KMS-11 (cell line): ENCODE results near the gene TTPAL.

Experiments used
- H2AFZ ChIP-seq: fragments of 200-600 bp; sonication (generic); 2 replicates; pipeline ENCODE4 v1.6.1; 2016; ENCODE audit warnings: antibody characterized with exemption, mixed run types, low read depth
- H3K27ac ChIP-seq: fragments of 200-600 bp; sonication (generic); 2 replicates; pipeline ENCODE4 v1.6.1; 2016; ENCODE audit warnings: mild to moderate bottlenecking, mixed run types
- H3K27me3 ChIP-seq: fragments of 200-600 bp; sonication (generic); 2 replicates; pipeline ENCODE4 v1.6.1; 2017; ENCODE audit warnings: mild to moderate bottlenecking, low read depth, mixed run types, moderate library complexity; ENCODE audit not compliant: insufficient read depth
- H3K36me3 ChIP-seq: fragments of 200-600 bp; sonication (generic); 2 replicates; pipeline ENCODE4 v1.6.1; 2017; ENCODE audit warnings: mild to moderate bottlenecking, mixed run types; ENCODE audit not compliant: insufficient read depth
- H3K4me1 ChIP-seq: fragments of 200-600 bp; sonication (generic); 2 replicates; pipeline ENCODE4 v1.6.1; 2016; ENCODE audit warnings: mild to moderate bottlenecking, low read depth, mixed run types; ENCODE audit not compliant: poor library complexity, severe bottlenecking
- H3K4me2 ChIP-seq: fragments of 200-600 bp; sonication (generic); 2 replicates; pipeline ENCODE4 v1.7.0; 2016; ENCODE audit warnings: mild to moderate bottlenecking, mixed run types
- H3K4me3 ChIP-seq: fragments of 200-600 bp; sonication (generic); IDR thresholded peaks from 2 replicates; pipeline ENCODE4 v1.6.1; 2017; ENCODE audit warnings: low read depth, low read length, mixed read lengths; ENCODE audit not compliant: insufficient read depth
- H3K79me2 ChIP-seq: fragments of 200-600 bp; sonication (generic); 2 replicates; pipeline ENCODE4 v1.6.1; 2016; ENCODE audit warnings: low read depth, mixed run types; ENCODE audit not compliant: insufficient read depth
- H3K9ac ChIP-seq: fragments of 200-600 bp; sonication (generic); 2 replicates; pipeline ENCODE4 v1.6.1; 2016; ENCODE audit warnings: mild to moderate bottlenecking, mixed run types
- H4K20me1 ChIP-seq: fragments of 200-600 bp; sonication (generic); 2 replicates; pipeline ENCODE4 v1.6.1; 2016; ENCODE audit warnings: mild to moderate bottlenecking, mixed run types; ENCODE audit not compliant: insufficient read depth
- TF ChIP-seq, protein P1 (sequence below): fragments of 200-600 bp; sonication (generic); conservative IDR thresholded peaks from 2 replicates; pipeline ENCODE4 v1.6.1; 2017; ENCODE audit warnings: low read depth, mild to moderate bottlenecking, antibody characterized with exemption, low read length, moderate library complexity, mixed read lengths

TTPAL gene

DNA sequence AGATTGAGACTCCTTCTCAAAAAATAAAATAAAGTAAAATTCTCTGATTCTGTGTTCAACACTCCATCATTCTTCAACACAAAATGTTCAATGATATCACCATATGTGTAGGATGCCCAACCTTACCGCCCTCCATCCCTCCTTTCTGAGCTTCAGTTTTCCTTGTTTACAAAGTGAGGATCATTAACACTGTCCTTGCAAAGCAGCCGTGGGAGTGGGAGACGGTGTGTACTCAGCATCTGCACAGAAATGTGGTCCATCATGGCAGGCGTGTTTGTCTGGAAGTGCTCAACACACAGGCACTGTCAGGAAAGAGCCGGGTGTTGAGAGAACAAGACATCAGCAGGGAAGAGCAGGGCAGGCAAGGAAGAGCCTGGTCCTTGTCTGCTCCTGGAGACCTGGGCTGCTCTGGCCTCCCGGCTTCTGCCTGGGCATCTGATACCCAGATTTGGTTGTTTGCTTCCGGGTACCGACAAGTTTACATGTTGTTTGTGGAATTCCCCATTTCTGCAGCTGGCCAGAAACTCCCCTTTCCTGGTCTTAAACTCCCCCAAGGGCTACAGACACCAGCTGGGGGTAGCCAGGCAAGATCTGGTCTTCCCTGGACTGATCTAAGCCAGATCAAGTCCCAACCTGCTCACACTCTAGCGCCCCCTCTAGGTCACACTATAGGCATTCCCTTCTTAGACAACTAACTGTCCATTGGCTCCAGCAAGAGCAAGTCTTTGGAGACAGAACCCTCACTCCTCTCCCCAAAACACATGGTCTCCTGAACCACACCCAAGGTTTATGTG is 26.7 kb upstream of the TTPAL start:
- peaks cover 10% of the 10 kb centered on the region for H3K4me1 ChIP-seq
- no peak overlapping the region for H3K27ac ChIP-seq
- TF ChIP-seq, protein P1, sequence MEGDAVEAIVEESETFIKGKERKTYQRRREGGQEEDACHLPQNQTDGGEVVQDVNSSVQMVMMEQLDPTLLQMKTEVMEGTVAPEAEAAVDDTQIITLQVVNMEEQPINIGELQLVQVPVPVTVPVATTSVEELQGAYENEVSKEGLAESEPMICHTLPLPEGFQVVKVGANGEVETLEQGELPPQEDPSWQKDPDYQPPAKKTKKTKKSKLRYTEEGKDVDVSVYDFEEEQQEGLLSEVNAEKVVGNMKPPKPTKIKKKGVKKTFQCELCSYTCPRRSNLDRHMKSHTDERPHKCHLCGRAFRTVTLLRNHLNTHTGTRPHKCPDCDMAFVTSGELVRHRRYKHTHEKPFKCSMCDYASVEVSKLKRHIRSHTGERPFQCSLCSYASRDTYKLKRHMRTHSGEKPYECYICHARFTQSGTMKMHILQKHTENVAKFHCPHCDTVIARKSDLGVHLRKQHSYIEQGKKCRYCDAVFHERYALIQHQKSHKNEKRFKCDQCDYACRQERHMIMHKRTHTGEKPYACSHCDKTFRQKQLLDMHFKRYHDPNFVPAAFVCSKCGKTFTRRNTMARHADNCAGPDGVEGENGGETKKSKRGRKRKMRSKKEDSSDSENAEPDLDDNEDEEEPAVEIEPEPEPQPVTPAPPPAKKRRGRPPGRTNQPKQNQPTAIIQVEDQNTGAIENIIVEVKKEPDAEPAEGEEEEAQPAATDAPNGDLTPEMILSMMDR = peak; percentile 73
- no peaks in the 10 kb centered on the region for H3K36me3 ChIP-seq
- no peak overlapping the region for H3K9ac ChIP-seq
- no peak overlapping the region for H3K4me3 ChIP-seq
- no peaks in the 10 kb centered on the region for H3K79me2 ChIP-seq
- peak overlapping the region; percentile 25; the same call in 1 of the 2 replicates for H2AFZ ChIP-seq
- no peaks in the 10 kb centered on the region for H3K27me3 ChIP-seq
- no peak overlapping the region for H3K4me2 ChIP-seq
- no peaks in the 10 kb centered on the region for H4K20me1 ChIP-seq

GRCh38 chr20:44449864-44450263 is 25.8 kb upstream of the TTPAL start:
- no peak overlapping the region for H2AFZ ChIP-seq
- H4K20me1 ChIP-seq = no peaks in the 10 kb centered on the region
- no peaks in the 10 kb centered on the region for H3K27me3 ChIP-seq
- no peaks in the 10 kb centered on the region for H3K36me3 ChIP-seq
- no peak overlapping the region for H3K4me3 ChIP-seq
- no peaks in the 10 kb centered on the region for H3K79me2 ChIP-seq
- peaks cover 10% of the 10 kb centered on the region for H3K4me1 ChIP-seq
- no peak overlapping the region for H3K27ac ChIP-seq
- no peak overlapping the region for H3K4me2 ChIP-seq
- no peak overlapping the region for H3K9ac ChIP-seq
- TF ChIP-seq, protein P1 = no peak

GRCh38 chr20:44450281-44450889 is 25.3 kb upstream of the TTPAL start:
- no peak overlapping the region for H3K27ac ChIP-seq
- peaks cover 10% of the 10 kb centered on the region for H3K4me1 ChIP-seq
- H3K9ac ChIP-seq = no peak overlapping the region
- no peaks in the 10 kb centered on the region for H3K27me3 ChIP-seq
- no peak overlapping the region for H2AFZ ChIP-seq
- no peaks in the 10 kb centered on the region for H4K20me1 ChIP-seq
- TF ChIP-seq, protein P1 = no peak
- no peaks in the 10 kb centered on the region for H3K79me2 ChIP-seq
- no peak overlapping the region for H3K4me3 ChIP-seq
- H3K4me2 ChIP-seq = no peak overlapping the region
- H3K36me3 ChIP-seq = no peaks in the 10 kb centered on the region

- H3K27ac ChIP-seq = no peak overlapping the region
Measured at GRCh38 chr20:44450903-44451450, 24.7 kb upstream of the TTPAL start.

More at GRCh38 chr20:44450903-44451450, 24.7 kb upstream of the TTPAL start:
- Histone ChIP-seq H3K36me3 (no peaks in the 10 kb centered on the region), H3K9ac (no peak overlapping the region), H3K4me3 (no peak overlapping the region), H2AFZ (no peak overlapping the region), H3K27me3 (no peaks in the 10 kb centered on the region), H4K20me1 (no peaks in the 10 kb centered on the region), H3K79me2 (no peaks in the 10 kb centered on the region), H3K4me2 (no peak overlapping the region), H3K4me1 (peaks cover 10% of the 10 kb centered on the region)
- TF ChIP-seq, protein P1 = no peak
